GM12865 (cell line): ENCODE results near the gene CAV2.

Source experiments
- DNase-seq: peaks from one replicate; pipeline ENCODE4 v3.0.0; 2010; ENCODE audit warnings: low read depth
- H3K4me3 ChIP-seq: 2 replicates; pipeline ENCODE4 v1.5.1; 2011; ENCODE audit warnings: mild to moderate bottlenecking, low read depth, low read length, control low read depth
- CTCF ChIP-seq: IDR thresholded peaks from 2 replicates; pipeline ENCODE4 v1.5.1; 2011; ENCODE audit warnings: low read length, control low read depth, low read depth, inconsistent platforms; ENCODE audit not compliant: insufficient read depth; ENCODE audit errors: missing control alignments

Gene CAV2

GRCh38 chr7:116502201-116503096 is 2.9 kb downstream of the CAV2 start:
- no peak for TF ChIP-seq CTCF
- no peak for DNase-seq
- no peak overlapping the region for H3K4me3 ChIP-seq

- no peak for DNase-seq
- H3K4me3 ChIP-seq: no peak overlapping the region
- TF ChIP-seq CTCF: no peak
These were observed 4.3 kb downstream of the CAV2 start for GRCh38 chr7:116503835-116504234.

GRCh38 chr7:116505278-116505677 is 5.7 kb downstream of the CAV2 start:
- TF ChIP-seq CTCF: no peak

GRCh38 chr7:116505823-116506222 is 6.3 kb downstream of the CAV2 start:
- TF ChIP-seq CTCF: no peak
- DNase-seq: no peak
- H3K4me3 ChIP-seq: no peak overlapping the region

More at GRCh38 chr7:116505278-116505677, 5.7 kb downstream of the CAV2 start:
- no peak overlapping the region for H3K4me3 ChIP-seq
- DNase-seq: no peak

GRCh38 chr7:116509982-116510579 is 10.5 kb downstream of the CAV2 start:
- no peak overlapping the region for H3K4me3 ChIP-seq
- DNase-seq: no peak
- TF ChIP-seq CTCF: no peak

GRCh38 chr7:116510795-116511194 is 11.3 kb downstream of the CAV2 start:
- no peak for TF ChIP-seq CTCF
- no peak overlapping the region for H3K4me3 ChIP-seq
- DNase-seq: no peak
